Fibroblast of skin of right quadriceps (primary cell): ENCODE results near the gene EDDM3A.

Experiments used
- DNase-seq: peaks from one replicate; pipeline ENCODE4 v3.0.0-alpha.2; 2013

Gene EDDM3A

GRCh38 chr14:20790464-20791116 is 44.9 kb downstream of the EDDM3A start:
- no peak for DNase-seq

- DNase-seq, result no peak
Observed at GRCh38 chr14:20791187-20791586, 45.5 kb downstream of the EDDM3A start.

GRCh38 chr14:20791597-20791996 is 45.9 kb downstream of the EDDM3A start:
- DNase-seq, result no peak

GRCh38 chr14:20792556-20792955 is 46.9 kb downstream of the EDDM3A start:
- DNase-seq, result no peak

- DNase-seq, result no peak
Observed at GRCh38 chr14:20794644-20795369, 49.1 kb downstream of the EDDM3A start.

- no peak for DNase-seq
Observed at GRCh38 chr14:20797164-20797563, 51.5 kb downstream of the EDDM3A start.
